ENCODE data around the gene CYP1B1. TPM values are rescaled to one million over a fixed set of nuclear protein-coding genes. Genes with fewer than 3 reads are reported as not detected.

Gene CYP1B1
- total RNA-seq, 1 experiment from 2014 or later = 2.6 TPM

DNA sequence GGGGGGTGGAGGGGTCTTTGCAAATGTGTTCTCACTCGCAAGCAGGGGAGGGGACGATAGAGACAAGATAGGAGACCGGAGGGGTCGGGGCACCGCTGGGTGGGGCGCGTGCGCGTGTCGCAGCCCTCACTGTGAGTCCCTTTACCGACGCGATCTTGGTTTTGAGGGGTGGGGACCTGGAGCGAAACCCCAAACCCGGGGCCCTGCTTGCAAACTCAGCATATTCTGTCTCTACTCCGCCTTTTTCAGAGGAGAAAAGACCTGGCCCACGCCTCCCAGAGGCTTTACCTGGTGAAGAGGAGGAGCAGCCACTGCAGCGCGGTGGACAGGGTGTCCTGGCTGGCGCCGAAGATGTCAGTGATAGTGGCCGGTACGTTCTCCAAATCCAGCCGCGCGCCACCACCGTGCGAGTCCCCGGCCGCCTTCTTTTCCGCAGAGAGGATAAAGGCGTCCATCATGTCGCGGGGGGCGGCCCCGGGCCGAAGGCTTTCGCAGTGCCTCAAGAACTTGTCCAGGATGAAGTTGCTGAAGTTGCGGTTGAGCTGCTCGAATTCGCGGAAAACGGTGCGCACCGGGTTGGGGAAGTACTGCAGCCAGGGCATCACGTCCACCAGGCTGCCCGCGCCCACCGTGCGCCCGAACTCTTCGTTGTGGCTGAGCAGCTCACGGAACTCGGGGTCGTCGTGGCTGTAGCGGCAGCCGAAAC is 1.7 kb downstream of the CYP1B1 start:
- no peaks in the 10 kb centered on the region for H3K9me3 ChIP-seq (ENCODE audit: control insufficient read depth in 1 of 2, insufficient read depth in 1 of 2, low read depth in 1 of 2, low read length in 2 of 2)
- H2AFZ ChIP-seq (ENCODE audit: low read depth, low read length, poor library complexity, severe bottlenecking) = no peak overlapping the region
- ChIA-PET RAD21 (ENCODE audit: low non-redundant PET in 1 of 2, low total read pairs in 2 of 2, uncharacterized antibody in 2 of 2, unreplicated experiment in 2 of 2) (no interaction called here), CTCF (no interaction called here), POLR2A (no interaction called here)
- no peaks in the 10 kb centered on the region for H3K9me2 ChIP-seq (ENCODE audit: insufficient read depth)
- no peaks in the 10 kb centered on the region for H3K79me2 ChIP-seq (ENCODE audit: insufficient read depth, low read length)
- H3K36me3 ChIP-seq (ENCODE audit: control insufficient read depth in 1 of 2, insufficient read depth in 2 of 2, low read length in 2 of 2) = no peaks in the 10 kb centered on the region
- H3K4me3 ChIP-seq (replicated peaks in 1 of 2; ENCODE audit: low read depth in 1 of 2, low read length in 2 of 2) = no peak overlapping the region
- BruUV-seq (replicated peaks) = no TSS peak
- TF ChIP-seq RAD21 (IDR thresholded peaks at IDR 0.05; ENCODE audit: low read depth) (no peak), CEBPB (IDR thresholded peaks at IDR 0.05; ENCODE audit: low read depth) (no peak), JUND (IDR thresholded peaks at IDR 0.05) (no peak), SIN3A (IDR thresholded peaks at IDR 0.05; ENCODE audit: low read depth) (no peak), ELF1 (IDR thresholded peaks at IDR 0.05; ENCODE audit: borderline replicate concordance, low read depth) (no peak), POLR2AphosphoS5 (IDR thresholded peaks at IDR 0.05; ENCODE audit: low read depth, low read length) (no peak), SRF (IDR thresholded peaks at IDR 0.05; ENCODE audit: low read depth) (no peak), YY1 (IDR thresholded peaks at IDR 0.05; ENCODE audit: extremely low read depth, insufficient replicate concordance, low read depth, low read length) (no peak), EGR1 (IDR thresholded peaks at IDR 0.05; ENCODE audit: low read depth) (no peak), FOSL1 (IDR thresholded peaks at IDR 0.05; ENCODE audit: low read depth) (no peak)
- TF ChIP-seq, protein P1, sequence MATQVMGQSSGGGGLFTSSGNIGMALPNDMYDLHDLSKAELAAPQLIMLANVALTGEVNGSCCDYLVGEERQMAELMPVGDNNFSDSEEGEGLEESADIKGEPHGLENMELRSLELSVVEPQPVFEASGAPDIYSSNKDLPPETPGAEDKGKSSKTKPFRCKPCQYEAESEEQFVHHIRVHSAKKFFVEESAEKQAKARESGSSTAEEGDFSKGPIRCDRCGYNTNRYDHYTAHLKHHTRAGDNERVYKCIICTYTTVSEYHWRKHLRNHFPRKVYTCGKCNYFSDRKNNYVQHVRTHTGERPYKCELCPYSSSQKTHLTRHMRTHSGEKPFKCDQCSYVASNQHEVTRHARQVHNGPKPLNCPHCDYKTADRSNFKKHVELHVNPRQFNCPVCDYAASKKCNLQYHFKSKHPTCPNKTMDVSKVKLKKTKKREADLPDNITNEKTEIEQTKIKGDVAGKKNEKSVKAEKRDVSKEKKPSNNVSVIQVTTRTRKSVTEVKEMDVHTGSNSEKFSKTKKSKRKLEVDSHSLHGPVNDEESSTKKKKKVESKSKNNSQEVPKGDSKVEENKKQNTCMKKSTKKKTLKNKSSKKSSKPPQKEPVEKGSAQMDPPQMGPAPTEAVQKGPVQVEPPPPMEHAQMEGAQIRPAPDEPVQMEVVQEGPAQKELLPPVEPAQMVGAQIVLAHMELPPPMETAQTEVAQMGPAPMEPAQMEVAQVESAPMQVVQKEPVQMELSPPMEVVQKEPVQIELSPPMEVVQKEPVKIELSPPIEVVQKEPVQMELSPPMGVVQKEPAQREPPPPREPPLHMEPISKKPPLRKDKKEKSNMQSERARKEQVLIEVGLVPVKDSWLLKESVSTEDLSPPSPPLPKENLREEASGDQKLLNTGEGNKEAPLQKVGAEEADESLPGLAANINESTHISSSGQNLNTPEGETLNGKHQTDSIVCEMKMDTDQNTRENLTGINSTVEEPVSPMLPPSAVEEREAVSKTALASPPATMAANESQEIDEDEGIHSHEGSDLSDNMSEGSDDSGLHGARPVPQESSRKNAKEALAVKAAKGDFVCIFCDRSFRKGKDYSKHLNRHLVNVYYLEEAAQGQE (IDR thresholded peaks at IDR 0.05; ENCODE audit: low read depth) = no peak
- TF ChIP-seq, protein P2, sequence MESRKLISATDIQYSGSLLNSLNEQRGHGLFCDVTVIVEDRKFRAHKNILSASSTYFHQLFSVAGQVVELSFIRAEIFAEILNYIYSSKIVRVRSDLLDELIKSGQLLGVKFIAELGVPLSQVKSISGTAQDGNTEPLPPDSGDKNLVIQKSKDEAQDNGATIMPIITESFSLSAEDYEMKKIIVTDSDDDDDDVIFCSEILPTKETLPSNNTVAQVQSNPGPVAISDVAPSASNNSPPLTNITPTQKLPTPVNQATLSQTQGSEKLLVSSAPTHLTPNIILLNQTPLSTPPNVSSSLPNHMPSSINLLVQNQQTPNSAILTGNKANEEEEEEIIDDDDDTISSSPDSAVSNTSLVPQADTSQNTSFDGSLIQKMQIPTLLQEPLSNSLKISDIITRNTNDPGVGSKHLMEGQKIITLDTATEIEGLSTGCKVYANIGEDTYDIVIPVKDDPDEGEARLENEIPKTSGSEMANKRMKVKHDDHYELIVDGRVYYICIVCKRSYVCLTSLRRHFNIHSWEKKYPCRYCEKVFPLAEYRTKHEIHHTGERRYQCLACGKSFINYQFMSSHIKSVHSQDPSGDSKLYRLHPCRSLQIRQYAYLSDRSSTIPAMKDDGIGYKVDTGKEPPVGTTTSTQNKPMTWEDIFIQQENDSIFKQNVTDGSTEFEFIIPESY (IDR thresholded peaks at IDR 0.05; ENCODE audit: extremely low read depth, insufficient replicate concordance, low read length) = no peak
- TF ChIP-seq, protein P3, sequence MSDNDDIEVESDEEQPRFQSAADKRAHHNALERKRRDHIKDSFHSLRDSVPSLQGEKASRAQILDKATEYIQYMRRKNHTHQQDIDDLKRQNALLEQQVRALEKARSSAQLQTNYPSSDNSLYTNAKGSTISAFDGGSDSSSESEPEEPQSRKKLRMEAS (IDR thresholded peaks at IDR 0.05) = no peak
- no peak overlapping the region for H3K9ac ChIP-seq (ENCODE audit: low read length)
- intact Hi-C loops (cut with micrococcal nuclease) = no loop called here
- H3K27me3 ChIP-seq (ENCODE audit: insufficient read depth, low read length) = no peaks in the 10 kb centered on the region
- H4K20me1 ChIP-seq (ENCODE audit: insufficient read depth) = no peaks in the 10 kb centered on the region
- ATAC-seq (no peak), DNase-seq (ENCODE audit: low read depth, low spot score) (no peak)
- peaks cover 5 to 28% of the 10 kb centered on the region in 2 experiments for H3K4me1 ChIP-seq (ENCODE audit: control insufficient read depth in 1 of 2, insufficient read depth in 2 of 2, low read length in 2 of 2)
- no peak overlapping the region for H3K4me2 ChIP-seq (ENCODE audit: low read length)
- no peak overlapping the region for H3K27ac ChIP-seq (ENCODE audit: low read depth, low read length)
